K562 (cell line): ENCODE measurements around the gene DENND1A. TPM values are rescaled to one million over a fixed set of nuclear protein-coding genes. Genes with fewer than 3 reads are reported as not detected.

Experiments used
- ATF1 ChIP-seq, 2 experiments: fragments of 450-650 bp in 1 of 2; IDR thresholded peaks; 2 replicates each; pipeline ENCODE4 v1.6.1; 2016; ENCODE audit warnings: missing compliant biosample characterization in 1 of 2, missing genetic modification characterization in 1 of 2
- DMBX1 ChIP-seq: fragments of 250-450 bp; sonication (Bioruptor Pico); IDR thresholded peaks from 2 replicates; pipeline ENCODE4 v1.8.0; 2022; ENCODE audit warnings: inconsistent platforms, mild to moderate bottlenecking, moderate library complexity, borderline replicate concordance
- ESRRA ChIP-seq: fragments of 450-650 bp; IDR thresholded peaks from 2 replicates; pipeline ENCODE4 v1.6.1; 2014; ENCODE audit warnings: low read depth, mild to moderate bottlenecking, moderate library complexity, borderline replicate concordance
- ETV5 ChIP-seq: sonication (generic); formaldehyde crosslinking; IDR thresholded peaks from 2 replicates; pipeline ENCODE4 v1.4.0; 2020; ENCODE audit warnings: low read depth, mild to moderate bottlenecking, missing genetic modification reagents
- FOSL1 ChIP-seq: fragments of 200-800 bp; sonication (Bioruptor generic); conservative IDR thresholded peaks from 2 replicates; pipeline ENCODE4 v1.6.1; 2016; ENCODE audit warnings: missing genetic modification characterization, missing compliant biosample characterization
- FUS ChIP-seq: fragments of 200-400 bp; formaldehyde crosslinking; optimal IDR thresholded peaks from 2 replicates; pipeline ENCODE3; 2017; ENCODE audit warnings: low read depth, low read length
- GABPB1 ChIP-seq: sonication (generic); formaldehyde crosslinking; IDR thresholded peaks from 2 replicates; pipeline ENCODE4 v1.8.0; 2022; ENCODE audit warnings: mild to moderate bottlenecking, missing genetic modification reagents
- KDM1A ChIP-seq, 2 experiments: fragments of 450-650 bp; IDR thresholded peaks; 2 replicates each; pipeline ENCODE4 v1.6.1; 2016; ENCODE audit warnings: mild to moderate bottlenecking in 2 of 2
- L3MBTL2 ChIP-seq: fragments of 450-650 bp; IDR thresholded peaks from 2 replicates; pipeline ENCODE4 v1.6.1; 2016; ENCODE audit warnings: mild to moderate bottlenecking, moderate library complexity
- LEF1 ChIP-seq: fragments of 450-650 bp; IDR thresholded peaks from 2 replicates; pipeline ENCODE4 v1.6.1; 2016; ENCODE audit warnings: mild to moderate bottlenecking
- NONO ChIP-seq, 2 experiments: fragments of 200-400 bp in 1 of 2; fragments of 450-650 bp in 1 of 2; formaldehyde crosslinking in 1 of 2; IDR thresholded peaks; 2 replicates each; pipeline ENCODE4 v1.6.1; 2017; ENCODE audit warnings: low read depth in 2 of 2, mild to moderate bottlenecking in 2 of 2, moderate library complexity in 2 of 2, low read length in 1 of 2
- NR2C2 ChIP-seq, 2 experiments: fragments of 200-800 bp in 1 of 2; sonication (Bioruptor generic) in 1 of 2; sonication (generic) in 1 of 2; formaldehyde crosslinking in 1 of 2; IDR thresholded peaks; 2 replicates each; pipeline versions ENCODE4 v1.6.1 to v1.8.0; 2016 to 2022; ENCODE audit warnings: mild to moderate bottlenecking in 1 of 2, missing compliant biosample characterization in 1 of 2, missing genetic modification characterization in 1 of 2, missing genetic modification reagents in 1 of 2
- XRCC4 ChIP-seq: IDR thresholded peaks from one replicate; pipeline ENCODE4 v1.6.1; 2011; ENCODE audit not compliant: insufficient read depth, insufficient read length; ENCODE audit errors: extremely low read depth
- ZFPM2 ChIP-seq: fragments of 250-450 bp; sonication (Bioruptor Pico); IDR thresholded peaks from 2 replicates; pipeline ENCODE4 v1.5.1; 2022; ENCODE audit warnings: mild to moderate bottlenecking
- ZMIZ1 ChIP-seq, 2 experiments: fragments of 150-350 bp in 1 of 2; IDR thresholded peaks; 2 replicates each; pipeline ENCODE4 v1.6.1; 2012 to 2016; ENCODE audit warnings: low read depth in 2 of 2, low read length in 2 of 2, mild to moderate bottlenecking in 1 of 2, moderate library complexity in 1 of 2
- ZNF395 ChIP-seq: fragments of 200-800 bp; sonication (Bioruptor generic); IDR thresholded peaks from 2 replicates; pipeline ENCODE4 v1.6.1; 2017; ENCODE audit warnings: missing genetic modification characterization, missing compliant biosample characterization
- ZNF584 ChIP-seq: fragments of 200-800 bp; sonication (Bioruptor generic); IDR thresholded peaks from 2 replicates; pipeline ENCODE4 v1.6.1; 2016; ENCODE audit warnings: low read depth, mild to moderate bottlenecking, missing genetic modification characterization, missing compliant biosample characterization
- polyA plus RNA-seq, 8 experiments: library from polyadenylated mRNA; depleted of rRNA in 4 of 8; stranded (reverse) in 5 of 8; unstranded in 3 of 8; fragments of >200 nt; fragmentation: Nextera tagmentation in 2 of 8; fragmentation: Illumina TruSeq in 1 of 8; extraction: Ambion mirVana in 2 of 8; extraction: Trizol in 1 of 8; gene quantifications; 2 replicates each; pipeline versions ENCODE4 v1.2.1 to v1.2.3, GENCODE V29; 2011 to 2014; ENCODE audit warnings: inconsistent platforms in 1 of 8, missing spikeins in 1 of 8
- total RNA-seq, 7 experiments: library from RNA; depleted of rRNA in 6 of 7; stranded (reverse); fragments of >200 nt in 6 of 7; fragmentation: Illumina TruSeq in 2 of 7; extraction: Trizol in 2 of 7; gene quantifications; 2 replicates each; pipeline versions ENCODE4 v1.2.1 to v1.2.3, GENCODE V29; 2011 to 2021; ENCODE audit warnings: low replicate concordance in 1 of 7

Gene DENND1A
- total and polyA plus RNA-seq, 9 of the 15 experiments (the other 6 are each of a cell fraction or from before 2014, with no cell fraction given) = 7.6 to 29.5 (median 15.7) TPM

- no peak for TF ChIP-seq ZMIZ1 (IDR thresholded peaks at IDR 0.05; ENCODE audit: low read depth in 2 of 2, low read length in 2 of 2)
- no peak for TF ChIP-seq XRCC4
- peak; percentile 88; the same call in 1 of the 2 replicates for TF ChIP-seq ZNF584 (CRISPR knock-in tag)
- TF ChIP-seq ATF1 (CRISPR knock-in tag; IDR thresholded peaks at IDR 0.05) = no peak
- 0 out of 2 replicates have a peak, but pooled peaks have one; percentile 17 for TF ChIP-seq ATF1 (tag; IDR thresholded peaks at IDR 0.05)
- 0 out of 4 replicates have a peak, but pooled peaks of 1 of the 2 experiments have one; percentile 12 for TF ChIP-seq KDM1A (IDR thresholded peaks at IDR 0.05)
- TF ChIP-seq GABPB1 (CRISPR knock-in tag) = no peak
- TF ChIP-seq ETV5 (CRISPR knock-in tag) = peak; percentile 77; the same call in 1 of the 2 replicates
- TF ChIP-seq NONO (IDR thresholded peaks at IDR 0.05; ENCODE audit: low read depth in 2 of 2, low read length in 1 of 2) = no peak
- peak; percentile 76; the same call in 1 of the 2 replicates for TF ChIP-seq ESRRA
- TF ChIP-seq L3MBTL2 = peak; percentile 87
- TF ChIP-seq NR2C2 (CRISPR knock-in tag; IDR thresholded peaks at IDR 0.05) = no peak
- peak; percentile 59 for TF ChIP-seq NR2C2 (tag; IDR thresholded peaks at IDR 0.05)
- peak; percentile 55; the same call in 1 of the 2 replicates for TF ChIP-seq LEF1
- no peak for TF ChIP-seq ZFPM2 (CRISPR knock-in tag)
- TF ChIP-seq ZNF395 (CRISPR knock-in tag) = peak; percentile 38; the same call in 1 of the 2 replicates
- no peak for TF ChIP-seq FUS
- 0 out of 2 replicates have a peak, but pooled peaks have one; percentile 20 for TF ChIP-seq FOSL1 (tag)
- peak; percentile 89; the same call in 1 of the 2 replicates for TF ChIP-seq DMBX1 (CRISPR knock-in tag)
Observed at GRCh38 chr9:123556464-123557435, 373.2 kb downstream of the DENND1A start (continued).
